PC-3 (cell line): ENCODE data around the gene FAH. TPM values are rescaled to one million over a fixed set of nuclear protein-coding genes. Genes with fewer than 3 reads are reported as not detected.

Experiments
- ATAC-seq: fragments of 200-7000 bp; cut with Tn5 transposase; 2 replicates; pipeline ENCODE4 v1.9.1; 2020; ENCODE audit warnings: mild to moderate bottlenecking, moderate library complexity
- BruUV-seq: library from RNA; stranded (reverse); fragments of 400-500 nt; replicated peaks from 2 replicates; lab custom pipeline; 2021; lab: Mats Ljungman, UMichigan
- CTCF ChIA-PET: fragments of 300-600 bp; sonication (Branson Sonifier 250); formaldehyde crosslinking; loops from one replicate; lab custom pipeline; 2022; ENCODE audit warnings: antibody characterized with exemption; lab: Charles Lee
- POLR2A ChIA-PET: fragments of 300-600 bp; sonication (Branson Sonifier 250); formaldehyde crosslinking; loops from one replicate; lab custom pipeline; 2022; ENCODE audit warnings: antibody characterized with exemption; ENCODE audit not compliant: unreplicated experiment; lab: Charles Lee
- DNase-seq: peaks from one replicate; pipeline ENCODE4 v3.0.0-alpha.2; 2015
- H2AFZ ChIP-seq: fragments of 300-600 bp; sonication (generic); 2 replicates; pipeline ENCODE4 v1.6.0; 2016; ENCODE audit warnings: antibody characterized with exemption, low read length
- H3F3A ChIP-seq: fragments of 300-600 bp; sonication (generic); one replicate; pipeline ENCODE4 v1.6.0; 2017; ENCODE audit warnings: antibody characterized with exemption, low read length, control low read depth, mild to moderate bottlenecking; ENCODE audit not compliant: unreplicated experiment
- H3K27ac ChIP-seq: fragments of 300-600 bp; sonication (generic); 2 replicates; pipeline ENCODE4 v1.5.1; 2016; ENCODE audit warnings: mild to moderate bottlenecking, low read length
- H3K27me3 ChIP-seq: fragments of 300-600 bp; sonication (generic); 2 replicates; pipeline ENCODE4 v1.6.1; 2016; ENCODE audit warnings: low read length, mixed read lengths
- H3K36me3 ChIP-seq: fragments of 300-600 bp; sonication (generic); 2 replicates; pipeline ENCODE4 v1.6.1; 2016; ENCODE audit warnings: low read depth, mixed run types, low read length, mixed read lengths
- H3K4me1 ChIP-seq: fragments of 300-600 bp; sonication (generic); 2 replicates; pipeline ENCODE4 v1.5.1; 2016; ENCODE audit warnings: low read length; ENCODE audit not compliant: insufficient read depth
- H3K4me2 ChIP-seq: fragments of 300-600 bp; sonication (generic); 2 replicates; pipeline ENCODE4 v1.6.0; 2016; ENCODE audit warnings: low read length
- H3K4me3 ChIP-seq: fragments of 300-600 bp; sonication (generic); 2 replicates; pipeline ENCODE4 v1.5.1; 2016; ENCODE audit warnings: mild to moderate bottlenecking, low read length, mixed read lengths
- H3K79me2 ChIP-seq: fragments of 300-600 bp; sonication (generic); 2 replicates; pipeline ENCODE4 v1.6.1; 2017; ENCODE audit warnings: low read length, mixed read lengths
- H3K9ac ChIP-seq: fragments of 300-600 bp; sonication (generic); 2 replicates; pipeline ENCODE4 v1.6.0; 2016; ENCODE audit warnings: mild to moderate bottlenecking, low read length
- H3K9me2 ChIP-seq: fragments of 300-600 bp; sonication (generic); replicated peaks from 2 replicates; pipeline ENCODE4 v1.6.1; 2016; ENCODE audit warnings: mixed run types, low read length, mixed read lengths
- H3K9me3 ChIP-seq: fragments of 300-600 bp; sonication (generic); 2 replicates; pipeline ENCODE4 v1.6.1; 2016; ENCODE audit warnings: low read length, mixed read lengths
- H4K20me1 ChIP-seq: fragments of 300-600 bp; sonication (generic); 2 replicates; pipeline ENCODE4 v1.6.1; 2016; ENCODE audit warnings: low read length, mixed read lengths
- EZH2 ChIP-seq: fragments of 300-600 bp; sonication (generic); IDR thresholded peaks from one replicate; pipeline ENCODE4 v1.6.1; 2017; ENCODE audit warnings: antibody characterized with exemption, mild to moderate bottlenecking, low read length; ENCODE audit not compliant: unreplicated experiment
- EZH2phosphoT487 ChIP-seq: fragments of 300-600 bp; sonication (generic); IDR thresholded peaks from 2 replicates; pipeline ENCODE4 v1.6.1; 2018; ENCODE audit warnings: mild to moderate bottlenecking, antibody characterized with exemption, low read length, borderline replicate concordance
- intact Hi-C: fragments of 100-400 bp; cut with micrococcal nuclease; formaldehyde crosslinking; loops from 2 replicates; pipeline ENCODE4 v1.9.0; 2023
- total RNA-seq: library from RNA; depleted of rRNA; stranded (reverse); fragments of >200 nt; gene quantifications from 2 replicates; pipeline ENCODE4 v1.2.3, GENCODE V29; 2014
- TF ChIP-seq, protein P1 (sequence below): fragments of 300-600 bp; sonication (generic); conservative IDR thresholded peaks from 2 replicates; pipeline ENCODE4 v1.5.1; 2017; ENCODE audit warnings: antibody characterized with exemption, low read depth, mild to moderate bottlenecking, low read length

FAH gene
- total RNA-seq, 1 experiment from 2014 or later = 55.4 TPM

DNA sequence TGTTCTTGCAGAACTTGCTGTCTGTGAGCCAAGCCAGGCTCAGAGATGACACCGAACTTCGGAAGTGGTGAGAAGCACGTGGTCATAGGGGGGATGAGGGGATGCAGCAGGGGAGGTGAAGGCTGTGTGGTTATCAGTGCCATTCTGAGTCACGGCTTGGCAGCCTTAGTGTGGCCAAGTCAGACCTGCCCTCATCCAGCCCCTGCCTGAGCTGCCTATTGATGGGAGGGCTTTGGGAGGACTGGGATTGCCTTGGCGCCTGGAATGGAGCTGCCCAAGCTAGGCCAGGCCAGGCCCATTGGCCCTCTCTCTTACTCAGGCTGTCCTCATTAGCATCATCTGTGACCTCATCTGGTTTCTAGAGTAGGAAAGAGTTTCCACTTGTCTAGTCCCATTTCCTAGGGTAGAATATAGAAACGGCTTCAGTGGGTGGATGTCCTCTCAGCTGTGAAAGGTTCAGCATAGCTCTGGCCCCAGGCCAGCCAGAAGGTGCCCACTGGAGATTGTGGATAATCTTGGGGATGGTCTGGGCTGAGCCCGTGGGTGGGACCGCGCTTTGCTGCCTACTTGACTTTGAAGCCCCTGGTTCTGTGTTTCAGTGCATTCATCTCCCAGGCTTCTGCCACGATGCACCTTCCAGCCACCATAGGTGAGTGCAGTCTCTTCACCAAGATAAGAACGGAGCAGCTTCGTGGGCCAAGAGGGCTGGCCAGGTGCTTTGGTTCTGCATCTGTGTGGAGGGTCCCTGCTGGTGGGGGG lies 7.2 kb downstream of the FAH start:
- no peaks in the 10 kb centered on the region for H3F3A ChIP-seq
- H3K4me1 ChIP-seq = peaks cover 17% of the 10 kb centered on the region
- no peak for TF ChIP-seq EZH2phosphoT487
- TF ChIP-seq EZH2 = no peak
- TF ChIP-seq, protein P1, sequence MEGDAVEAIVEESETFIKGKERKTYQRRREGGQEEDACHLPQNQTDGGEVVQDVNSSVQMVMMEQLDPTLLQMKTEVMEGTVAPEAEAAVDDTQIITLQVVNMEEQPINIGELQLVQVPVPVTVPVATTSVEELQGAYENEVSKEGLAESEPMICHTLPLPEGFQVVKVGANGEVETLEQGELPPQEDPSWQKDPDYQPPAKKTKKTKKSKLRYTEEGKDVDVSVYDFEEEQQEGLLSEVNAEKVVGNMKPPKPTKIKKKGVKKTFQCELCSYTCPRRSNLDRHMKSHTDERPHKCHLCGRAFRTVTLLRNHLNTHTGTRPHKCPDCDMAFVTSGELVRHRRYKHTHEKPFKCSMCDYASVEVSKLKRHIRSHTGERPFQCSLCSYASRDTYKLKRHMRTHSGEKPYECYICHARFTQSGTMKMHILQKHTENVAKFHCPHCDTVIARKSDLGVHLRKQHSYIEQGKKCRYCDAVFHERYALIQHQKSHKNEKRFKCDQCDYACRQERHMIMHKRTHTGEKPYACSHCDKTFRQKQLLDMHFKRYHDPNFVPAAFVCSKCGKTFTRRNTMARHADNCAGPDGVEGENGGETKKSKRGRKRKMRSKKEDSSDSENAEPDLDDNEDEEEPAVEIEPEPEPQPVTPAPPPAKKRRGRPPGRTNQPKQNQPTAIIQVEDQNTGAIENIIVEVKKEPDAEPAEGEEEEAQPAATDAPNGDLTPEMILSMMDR = no peak
- H2AFZ ChIP-seq = no peak overlapping the region
- peak overlapping the region; percentile 38; the same call in 1 of the 2 replicates for H3K9ac ChIP-seq
- BruUV-seq = no TSS peak
- H3K36me3 ChIP-seq = peaks cover 24% of the 10 kb centered on the region
- CTCF ChIA-PET = no interaction called here
- no peaks in the 10 kb centered on the region for H3K27me3 ChIP-seq
- POLR2A ChIA-PET = no interaction called here
- H3K27ac ChIP-seq = peak overlapping the region; percentile 76
- no peaks in the 10 kb centered on the region for H3K9me3 ChIP-seq
- no peaks in the 10 kb centered on the region for H4K20me1 ChIP-seq
- H3K4me3 ChIP-seq = no peak overlapping the region
- DNase-seq = no peak
- H3K4me2 ChIP-seq = peak overlapping the region; percentile 3; the same call in 1 of the 2 replicates
- intact Hi-C loops = no loop called here
- H3K79me2 ChIP-seq = peaks cover 5% of the 10 kb centered on the region; the same call in 1 of the 2 replicates
- no peak for ATAC-seq
- H3K9me2 ChIP-seq = no peaks in the 10 kb centered on the region

DNA sequence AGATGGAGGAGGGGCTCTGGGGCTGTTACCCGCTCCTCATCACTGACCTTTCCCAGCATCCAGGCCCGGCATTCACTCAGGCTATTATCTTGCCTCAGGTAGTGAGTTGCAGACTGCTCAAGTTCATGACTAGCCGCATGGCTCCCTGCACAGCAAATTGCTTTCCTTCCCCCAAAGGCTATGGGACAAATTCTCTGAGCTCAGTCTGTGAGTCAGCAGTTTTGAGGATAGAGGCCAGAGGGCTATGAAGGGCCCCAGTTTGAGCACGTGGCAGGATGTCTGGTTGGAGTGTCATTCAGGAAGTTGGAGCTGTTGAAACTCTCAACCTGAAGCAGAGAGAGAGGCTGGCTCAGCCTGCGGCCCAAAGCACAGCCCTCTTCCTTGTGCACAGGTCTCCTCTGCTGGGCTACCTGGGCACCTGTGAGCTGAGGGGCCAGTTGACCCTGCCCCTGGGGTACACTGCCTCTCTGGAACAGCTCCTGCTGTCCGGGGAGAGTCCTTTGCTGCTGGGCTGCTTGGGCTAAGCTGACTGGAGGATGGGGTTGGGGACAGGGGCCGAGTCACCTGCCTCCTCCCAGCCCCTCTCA lies 7.9 kb downstream of the FAH start:
- ATAC-seq = peak; percentile 88
- Histone ChIP-seq H3K9me3 (no peaks in the 10 kb centered on the region), H3K27ac (peak overlapping the region; percentile 76), H2AFZ (no peak overlapping the region), H3K27me3 (no peaks in the 10 kb centered on the region), H3K4me3 (no peak overlapping the region), H3K36me3 (peaks cover 24% of the 10 kb centered on the region), H3K9me2 (no peaks in the 10 kb centered on the region), H3F3A (no peaks in the 10 kb centered on the region), H4K20me1 (no peaks in the 10 kb centered on the region), H3K4me1 (peaks cover 17% of the 10 kb centered on the region), H3K4me2 (peak overlapping the region; percentile 3; the same call in 1 of the 2 replicates), H3K9ac (peak overlapping the region; percentile 38; the same call in 1 of the 2 replicates), H3K79me2 (no peaks in the 10 kb centered on the region)
- DNase-seq = peak; percentile 86
- intact Hi-C loops = no loop called here
- BruUV-seq = no TSS peak
- TF ChIP-seq EZH2phosphoT487 = no peak
- no peak for TF ChIP-seq EZH2
- TF ChIP-seq, protein P1 = no peak
- CTCF ChIA-PET = no interaction called here
- POLR2A ChIA-PET = no interaction called here
